HG02571 (cell line): ENCODE measurements around the gene CTSW.
A peak's percentile ranks its signal among the peaks of the same experiment; 100 is the strongest.

Source experiments
- ATAC-seq: cut with Tn5 transposase; IDR thresholded peaks from one replicate; pipeline ENCODE4 v1.9.1; 2021; ENCODE audit warnings: mild to moderate bottlenecking, moderate library complexity; ENCODE audit not compliant: unreplicated experiment

CTSW gene

DNA sequence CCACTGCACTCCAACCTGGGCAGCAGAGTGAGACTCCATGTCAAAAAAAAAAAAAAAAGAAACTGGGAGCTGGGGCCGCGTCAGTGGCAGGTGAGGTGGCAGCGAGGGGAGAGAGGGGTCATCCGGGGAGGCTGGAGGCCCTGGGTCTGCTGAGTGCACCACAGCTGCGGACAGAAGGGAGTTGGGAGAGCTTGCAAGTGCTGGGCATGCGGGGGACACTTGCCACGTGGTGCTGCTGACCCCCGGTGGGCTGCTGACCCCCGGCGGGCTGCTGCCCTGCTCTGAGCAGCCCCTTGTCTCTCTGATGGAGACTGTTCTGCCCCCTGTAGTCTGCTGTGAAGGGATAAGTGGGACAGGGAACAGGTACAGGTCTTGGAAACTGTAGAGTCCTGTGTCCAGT lies 42.2 kb downstream of the CTSW start:
- ATAC-seq, result no peak

DNA sequence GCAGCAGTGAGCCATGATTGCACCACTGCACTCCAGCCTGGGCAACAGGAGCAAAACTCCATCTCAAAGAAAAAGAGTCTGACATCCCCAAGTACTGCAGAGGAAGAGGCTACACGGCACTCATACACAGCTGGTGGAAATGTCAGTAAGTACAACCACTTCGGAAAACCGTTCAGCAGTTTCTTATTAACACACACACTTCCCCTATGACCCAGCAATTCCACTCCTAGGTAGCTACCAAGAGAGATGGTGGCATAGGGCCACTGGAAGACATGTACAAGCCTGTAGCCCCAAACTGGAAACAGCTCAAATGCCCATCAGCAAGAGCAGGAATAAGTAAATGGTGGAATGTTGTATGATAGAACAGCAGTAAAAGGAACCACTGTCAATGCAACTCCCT lies 42.9 kb downstream of the CTSW start:
- ATAC-seq, result no peak

DNA sequence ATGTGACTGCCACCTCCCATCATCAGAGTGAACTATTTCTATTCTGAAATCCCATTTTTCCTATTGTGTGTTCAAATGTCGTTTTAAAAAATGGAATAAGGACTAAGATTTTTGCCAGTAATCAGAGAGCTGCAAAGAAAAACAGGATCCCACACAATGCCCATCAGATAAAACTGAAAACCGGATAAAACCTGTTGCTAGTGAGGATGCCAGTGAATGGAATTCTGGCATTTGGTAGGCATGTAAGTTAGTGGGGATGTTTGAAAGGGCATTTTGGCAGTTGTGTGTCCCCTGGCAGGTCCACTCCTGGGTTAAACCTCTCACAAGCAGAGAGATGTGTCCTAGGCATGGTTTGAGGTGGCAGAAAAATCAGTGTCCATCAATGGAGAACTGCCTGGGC lies 45.8 kb downstream of the CTSW start:
- ATAC-seq, result no peak

DNA sequence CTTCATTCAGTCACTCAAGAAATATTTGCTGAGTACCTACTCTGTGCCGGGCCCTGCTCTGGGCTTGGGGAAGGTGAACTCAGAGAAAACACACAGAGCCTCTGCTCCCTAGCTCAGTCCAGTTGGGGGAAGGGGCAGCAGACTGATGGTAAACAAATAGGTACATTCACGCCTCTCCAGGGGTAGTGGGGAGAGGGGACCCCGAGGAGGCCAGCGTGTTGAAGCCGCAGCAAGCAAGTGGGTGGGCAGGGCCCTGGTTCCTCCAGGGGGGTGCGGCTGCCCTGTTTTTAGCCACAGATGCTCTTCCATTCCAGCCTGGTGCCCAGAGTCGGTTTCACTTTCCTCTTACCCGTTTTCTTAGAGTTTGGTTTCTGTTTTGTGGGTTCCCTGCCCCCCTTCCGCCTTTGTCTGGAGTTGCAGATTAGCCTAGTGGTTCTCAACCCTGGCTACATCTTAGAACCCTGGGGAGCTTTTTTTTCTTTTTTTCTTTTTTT lies 48.3 kb downstream of the CTSW start:
- peak; percentile 68 for ATAC-seq

DNA sequence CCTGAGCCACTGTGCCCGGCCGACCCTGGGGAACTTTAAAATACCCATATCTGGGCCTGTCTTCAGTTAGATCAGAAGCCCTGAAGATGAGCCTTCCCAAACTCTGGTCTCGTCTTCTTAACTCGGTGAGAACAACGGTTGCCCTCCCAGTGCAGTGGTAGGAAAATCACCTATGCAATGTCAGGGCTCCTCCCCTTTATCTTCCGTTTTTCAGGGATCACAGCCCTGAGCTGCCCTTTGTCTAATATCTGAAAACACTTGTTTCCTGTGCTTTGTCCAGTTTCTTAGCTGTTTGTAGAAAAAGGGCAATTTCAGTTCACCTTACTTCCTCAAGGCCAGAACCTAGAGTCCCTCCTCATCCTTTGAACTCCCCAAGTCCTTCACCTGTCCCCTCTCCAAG lies 49.0 kb downstream of the CTSW start:
- no peak for ATAC-seq

DNA sequence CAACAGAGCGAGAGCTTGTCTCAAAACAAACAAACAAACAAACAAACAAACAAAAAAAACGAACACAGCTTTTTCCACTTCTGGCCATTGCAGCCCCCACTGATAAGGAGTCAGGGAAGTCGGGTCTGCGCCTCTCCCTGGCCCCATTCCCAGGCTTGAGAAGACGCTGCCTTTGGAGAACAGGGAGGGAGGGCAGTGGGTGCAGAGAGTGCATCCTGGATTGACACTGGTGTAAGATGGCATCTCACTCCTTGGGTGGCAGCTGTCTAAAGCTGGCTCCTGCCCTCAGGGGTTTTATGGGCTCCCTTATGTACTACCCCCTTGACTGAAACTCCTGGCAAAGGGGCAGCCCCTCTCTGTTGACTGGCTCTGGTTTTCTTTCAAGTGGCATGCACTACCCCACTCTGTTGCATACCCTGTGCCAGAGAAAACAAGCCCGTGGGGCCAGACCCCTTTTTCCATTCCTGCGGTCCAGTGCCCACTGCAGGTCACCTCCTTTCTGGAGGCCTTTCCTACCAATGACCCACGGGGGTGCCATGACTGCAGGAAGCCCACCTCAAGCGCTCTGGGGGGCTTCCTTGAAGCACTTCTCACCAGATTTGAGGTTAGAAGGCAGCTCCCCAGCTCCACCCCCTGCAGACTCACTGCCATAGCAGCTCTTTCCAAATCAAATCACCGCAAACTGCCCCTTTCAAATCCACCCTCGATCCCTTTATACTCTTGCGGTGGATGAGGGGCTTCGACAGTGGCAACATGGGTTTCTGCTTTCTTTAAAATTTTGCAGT lies 52.3 kb downstream of the CTSW start:
- ATAC-seq, result no peak

DNA sequence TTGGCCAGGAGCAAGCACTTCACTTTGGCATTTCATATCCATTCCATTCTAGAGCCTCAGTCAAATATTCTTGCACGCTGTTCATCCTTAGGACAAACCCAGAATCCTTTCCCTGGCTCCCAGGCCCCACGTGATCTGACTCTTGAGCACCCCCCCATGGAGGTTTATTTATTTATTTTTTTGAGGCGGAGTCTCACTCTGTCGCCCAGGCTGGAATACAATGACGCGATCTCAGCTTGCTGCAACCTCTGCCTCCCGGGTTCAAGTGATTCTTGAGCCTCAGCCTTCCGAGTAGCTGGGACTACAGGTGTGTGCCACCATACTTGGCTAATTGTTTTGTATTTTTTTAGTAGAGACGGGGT lies 52.9 kb downstream of the CTSW start:
- ATAC-seq, result no peak
